ENCODE data around the gene DOC2B. TPM values are rescaled to one million over a fixed set of nuclear protein-coding genes. Genes with fewer than 3 reads are reported as not detected.

Gene DOC2B
- total RNA-seq, 1 experiment from 2014 or later = 2.7 TPM

- TF ChIP-seq FOXP4 (CRISPR knock-in tag; IDR thresholded peaks at IDR 0.05) (no peak), ZNF416 (CRISPR knock-in tag; IDR thresholded peaks at IDR 0.05) (no peak)
Observed at GRCh38 chr17:178292-179065, 3.0 kb downstream of the DOC2B start (continued).

- TF ChIP-seq ETV6 (CRISPR knock-in tag; IDR thresholded peaks at IDR 0.05) = no peak
- no peak for TF ChIP-seq ESRRA (CRISPR knock-in tag; IDR thresholded peaks at IDR 0.05; ENCODE audit: borderline replicate concordance)
- no peak for TF ChIP-seq NR2C2 (CRISPR knock-in tag; IDR thresholded peaks at IDR 0.05)
- TF ChIP-seq EMX1 (CRISPR knock-in tag; IDR thresholded peaks at IDR 0.05) = no peak
- TF ChIP-seq ZNF121 (CRISPR knock-in tag; IDR thresholded peaks at IDR 0.05) = no peak
- no peak for TF ChIP-seq ZNF512 (CRISPR knock-in tag; IDR thresholded peaks at IDR 0.05; ENCODE audit: borderline replicate concordance)
- TF ChIP-seq TEAD1 (CRISPR knock-in tag; IDR thresholded peaks at IDR 0.05) = no peak
- no peak for TF ChIP-seq HMGXB4 (CRISPR knock-in tag; IDR thresholded peaks at IDR 0.05)
- no peak for TF ChIP-seq MAX (CRISPR knock-in tag; IDR thresholded peaks at IDR 0.05)
- TF ChIP-seq ARID4B (CRISPR knock-in tag; IDR thresholded peaks at IDR 0.05; ENCODE audit: borderline replicate concordance) = no peak
- ATAC-seq = no peak
- DNase-seq (ENCODE audit: low spot score) = no peak
- ChIA-PET CTCF (no interaction called here), POLR2A (no interaction called here)
- Mint-ChIP-seq H3K4me1 (peaks cover 9% of the 10 kb centered on the region), H3K27me3 (ENCODE audit: low read depth) (peaks cover 33% of the 10 kb centered on the region), H3K36me3 (no peaks in the 10 kb centered on the region), H3K27ac (no peak overlapping the region), H3K9me3 (no peaks in the 10 kb centered on the region), H3K4me3 (no peak overlapping the region)
Observed at GRCh38 chr17:177762-178161, 3.7 kb downstream of the DOC2B start.

- CTCF ChIA-PET = interaction anchor here (0.7 to 2.3 kb wide), 3 partner anchors 13 to 134 kb away, joined by 3 to 10 read pairs (median 4); no protein-coding TSS in a partner anchor
- Mint-ChIP-seq H3K27me3 (ENCODE audit: low read depth) (peaks cover 27% of the 10 kb centered on the region), H3K4me3 (no peak overlapping the region), H3K27ac (no peak overlapping the region), H3K9me3 (no peaks in the 10 kb centered on the region), H3K4me1 (peaks cover 4% of the 10 kb centered on the region), H3K36me3 (no peaks in the 10 kb centered on the region)
- ATAC-seq (no peak), DNase-seq (ENCODE audit: low spot score) (no peak)
- POLR2A ChIA-PET = no interaction called here
- TF ChIP-seq FOXP4 (CRISPR knock-in tag; IDR thresholded peaks at IDR 0.05) = no peak
- no peak for TF ChIP-seq OVOL2 (CRISPR knock-in tag; IDR thresholded peaks at IDR 0.05; ENCODE audit: borderline replicate concordance)
- no peak for TF ChIP-seq JAZF1 (CRISPR knock-in tag; IDR thresholded peaks at IDR 0.05)
- TF ChIP-seq ZNF281 (CRISPR knock-in tag; IDR thresholded peaks at IDR 0.05) = no peak
- TF ChIP-seq TP53 (CRISPR knock-in tag; IDR thresholded peaks at IDR 0.05) = no peak
- no peak for TF ChIP-seq ZNF138 (CRISPR knock-in tag; conservative IDR thresholded peaks at IDR 0.05)
- TF ChIP-seq TCF7 (CRISPR knock-in tag; IDR thresholded peaks at IDR 0.05; ENCODE audit: low read depth) = no peak
- no peak for TF ChIP-seq ZNF121 (CRISPR knock-in tag; IDR thresholded peaks at IDR 0.05)
Observed at GRCh38 chr17:177155-177554, 4.3 kb downstream of the DOC2B start.
